Measurements from ENCODE around the gene BPIFB2.

DNA sequence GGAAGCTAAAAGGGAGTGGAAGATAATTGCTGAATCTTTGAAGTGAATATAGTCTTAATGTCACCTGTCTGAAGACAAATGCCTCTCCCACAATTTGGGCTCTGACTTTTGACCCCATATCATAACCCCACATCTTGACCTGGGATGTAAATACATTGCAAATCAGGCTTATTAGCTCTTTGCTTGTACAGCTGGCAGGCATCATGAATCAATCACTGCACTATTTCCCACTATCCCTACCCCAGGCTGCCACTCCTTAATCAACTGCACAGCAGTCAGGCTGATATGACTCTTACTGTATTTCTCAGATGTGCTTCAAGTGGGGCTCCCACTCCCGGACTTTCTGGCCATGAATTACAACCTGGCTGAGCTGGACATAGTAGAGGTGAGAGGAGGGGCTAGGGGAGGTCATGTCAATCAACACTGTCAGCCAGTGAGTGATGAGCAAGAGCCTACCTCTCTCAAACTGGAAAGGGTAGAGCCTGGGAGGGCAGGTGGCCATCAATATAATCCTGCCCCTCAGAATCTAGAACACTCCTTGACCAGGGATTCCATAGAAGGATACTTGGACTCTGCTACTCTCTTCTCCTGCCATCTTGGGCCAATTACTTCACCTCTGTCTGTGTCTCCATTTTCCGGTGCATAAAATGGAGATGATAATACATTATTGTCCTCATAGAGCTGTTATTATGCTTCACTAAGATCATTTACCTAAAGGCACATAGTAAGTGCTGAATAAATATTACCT, 35.7 kb downstream of the BPIFB2 start:
- no peak for TF ChIP-seq REST (IDR thresholded peaks at IDR 0.05; ENCODE audit: low read depth, low read length)
- TF ChIP-seq RAD21 (IDR thresholded peaks at IDR 0.05; ENCODE audit: low read length) = no peak
- TF ChIP-seq EZH2phosphoT487 (IDR thresholded peaks at IDR 0.05; ENCODE audit: borderline replicate concordance, low read depth) = no peak
- no peak for TF ChIP-seq FOXJ3 (CRISPR knock-in tag; IDR thresholded peaks at IDR 0.05)
- TF ChIP-seq CTCF (IDR thresholded peaks at IDR 0.05) = no peak
- no peak for TF ChIP-seq TAF1 (IDR thresholded peaks at IDR 0.05; ENCODE audit: borderline replicate concordance, low read depth, low read length)
- no peak for TF ChIP-seq TEAD4 (IDR thresholded peaks at IDR 0.05; ENCODE audit: borderline replicate concordance, insufficient read depth)
- TF ChIP-seq RXRA (IDR thresholded peaks at IDR 0.05; ENCODE audit: borderline replicate concordance, low read depth) = no peak
- no peak for TF ChIP-seq USF2 (IDR thresholded peaks at IDR 0.05; ENCODE audit: borderline replicate concordance, low read depth, low read length)
- no peak for TF ChIP-seq EP300 (IDR thresholded peaks at IDR 0.05; ENCODE audit: borderline replicate concordance in 1 of 2, low read depth in 1 of 2, low read length in 1 of 2)
- TF ChIP-seq TCF12 (IDR thresholded peaks at IDR 0.05) = no peak
- TF ChIP-seq, protein P1, sequence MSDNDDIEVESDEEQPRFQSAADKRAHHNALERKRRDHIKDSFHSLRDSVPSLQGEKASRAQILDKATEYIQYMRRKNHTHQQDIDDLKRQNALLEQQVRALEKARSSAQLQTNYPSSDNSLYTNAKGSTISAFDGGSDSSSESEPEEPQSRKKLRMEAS (IDR thresholded peaks at IDR 0.05; ENCODE audit: low read depth) = no peak
- no peak for TF ChIP-seq MEF2A (IDR thresholded peaks at IDR 0.05; ENCODE audit: borderline replicate concordance, low read depth)
- TF ChIP-seq RCOR1 (IDR thresholded peaks at IDR 0.05; ENCODE audit: low read length) = no peak

All from SK-N-SH (cell line).